IMR-90 (cell line): Measurements from ENCODE around the gene ID2. TPM values are rescaled to one million over a fixed set of nuclear protein-coding genes. Genes with fewer than 3 reads are reported as not detected.

Experiments used
- ATAC-seq: fragments of 200-7000 bp; cut with Tn5 transposase; 2 replicates; pipeline ENCODE4 v1.9.1; 2020; ENCODE audit warnings: low read depth, mild to moderate bottlenecking, moderate library complexity
- BruUV-seq: library from RNA; stranded (reverse); fragments of 400-500 nt; replicated peaks from 2 replicates; lab custom pipeline; 2021; lab: Mats Ljungman, UMichigan
- CTCF ChIA-PET: fragments of 300-600 bp; formaldehyde crosslinking; extraction: SDS; loops from one replicate; lab custom pipeline; 2021; ENCODE audit warnings: antibody characterized with exemption; lab: Yijun Ruan, JAX
- POLR2A ChIA-PET: fragments of 300-600 bp; sonication (Branson Sonifier 250); formaldehyde crosslinking; loops from one replicate; lab custom pipeline; 2022; ENCODE audit warnings: antibody characterized with exemption; ENCODE audit not compliant: unreplicated experiment; lab: Charles Lee
- DNase-seq: peaks from one replicate; pipeline ENCODE4 v3.0.0; 2013
- H2AFZ ChIP-seq: replicated peaks from 2 replicates; pipeline ENCODE3; 2013; ENCODE audit warnings: low read length, mild to moderate bottlenecking; ENCODE audit not compliant: poor library complexity
- H2AK5ac ChIP-seq: 2 replicates; pipeline ENCODE4 v1.6.1; 2013; ENCODE audit warnings: low read depth, low read length, inconsistent platforms
- H2AK9ac ChIP-seq: replicated peaks from 2 replicates; pipeline ENCODE3; 2013; ENCODE audit warnings: mild to moderate bottlenecking, low read depth, low read length, moderate library complexity; ENCODE audit not compliant: poor library complexity
- H2BK120ac ChIP-seq: 2 replicates; pipeline ENCODE4 v1.6.1; 2013; ENCODE audit warnings: low read depth, low read length, inconsistent platforms
- H2BK15ac ChIP-seq: 3 replicates; pipeline ENCODE4 v1.6.1; 2013; ENCODE audit warnings: low read depth, low read length, inconsistent platforms
- H2BK20ac ChIP-seq: 2 replicates; pipeline ENCODE4 v1.6.1; 2013; ENCODE audit warnings: low read depth, mild to moderate bottlenecking, inconsistent platforms, low read length, moderate library complexity
- H2BK5ac ChIP-seq: 2 replicates; pipeline ENCODE4 v1.6.1; 2013; ENCODE audit warnings: mild to moderate bottlenecking, low read depth, low read length, inconsistent platforms; ENCODE audit not compliant: poor library complexity, severe bottlenecking
- H3K14ac ChIP-seq: replicated peaks from 2 replicates; pipeline ENCODE4 v1.6.1; 2013; ENCODE audit warnings: low read depth, low read length, inconsistent platforms
- H3K18ac ChIP-seq: 2 replicates; pipeline ENCODE4 v1.6.1; 2013; ENCODE audit warnings: low read depth, low read length, control low read depth
- H3K23ac ChIP-seq: 2 replicates; pipeline ENCODE4 v1.6.1; 2013; ENCODE audit warnings: low read depth, low read length, inconsistent platforms
- H3K27ac ChIP-seq: 2 replicates; pipeline ENCODE4 v1.5.1; 2013; ENCODE audit warnings: mild to moderate bottlenecking, control low read depth, low read length; ENCODE audit not compliant: insufficient read depth
- H3K27me3 ChIP-seq: 2 replicates; pipeline ENCODE4 v1.6.1; 2013; ENCODE audit warnings: low read length; ENCODE audit not compliant: control insufficient read depth, insufficient read depth
- H3K36me3 ChIP-seq: 2 replicates; pipeline ENCODE4 v1.6.1; 2013; ENCODE audit warnings: low read length, mixed read lengths; ENCODE audit not compliant: control insufficient read depth, insufficient read depth
- H3K4ac ChIP-seq: 2 replicates; pipeline ENCODE4 v1.6.1; 2013; ENCODE audit warnings: low read depth, low read length, inconsistent platforms
- H3K4me1 ChIP-seq: 2 replicates; pipeline ENCODE4 v1.6.1; 2013; ENCODE audit warnings: low read length, mixed read lengths; ENCODE audit not compliant: control insufficient read depth, insufficient read depth
- H3K4me2 ChIP-seq: 2 replicates; pipeline ENCODE4 v1.6.1; 2013; ENCODE audit warnings: low read depth, mild to moderate bottlenecking, control low read depth, low read length, moderate library complexity
- H3K4me3 ChIP-seq: 2 replicates; pipeline ENCODE4 v1.5.1; 2013; ENCODE audit warnings: low read depth, mild to moderate bottlenecking, control low read depth, low read length, moderate library complexity; ENCODE audit not compliant: insufficient read depth
- H3K56ac ChIP-seq: 2 replicates; pipeline ENCODE4 v1.6.1; 2013; ENCODE audit warnings: low read length, inconsistent platforms; ENCODE audit not compliant: insufficient read depth; ENCODE audit errors: extremely low read depth
- H3K79me1 ChIP-seq, 2 experiments: 2 replicates each; pipeline ENCODE4 v1.6.1; 2013; ENCODE audit warnings: low read length in 2 of 2, inconsistent platforms in 1 of 2, low read depth in 1 of 2
- H3K9ac ChIP-seq: 2 replicates; pipeline ENCODE4 v1.6.1; 2013; ENCODE audit warnings: low read depth, low read length, control low read depth
- H3K9me1 ChIP-seq: 2 replicates; pipeline ENCODE4 v1.6.1; 2013; ENCODE audit warnings: low read length, inconsistent platforms; ENCODE audit not compliant: insufficient read depth
- H3K9me3 ChIP-seq: 2 replicates; pipeline ENCODE4 v1.6.1; 2013; ENCODE audit warnings: low read length; ENCODE audit not compliant: control insufficient read depth, insufficient read depth
- H4K20me1 ChIP-seq: 2 replicates; pipeline ENCODE4 v1.6.1; 2013; ENCODE audit warnings: low read length, inconsistent platforms; ENCODE audit not compliant: insufficient read depth
- H4K5ac ChIP-seq: 2 replicates; pipeline ENCODE4 v1.6.1; 2013; ENCODE audit warnings: mild to moderate bottlenecking, low read depth, low read length, control low read depth
- H4K8ac ChIP-seq, 2 experiments: 2 replicates each; pipeline ENCODE4 v1.6.1; 2013; ENCODE audit warnings: low read depth in 2 of 2, low read length in 2 of 2, control low read depth in 1 of 2, inconsistent platforms in 1 of 2
- H4K91ac ChIP-seq: 2 replicates; pipeline ENCODE4 v1.6.1; 2013; ENCODE audit warnings: low read depth, low read length, inconsistent platforms; ENCODE audit not compliant: insufficient read depth
- CEBPB ChIP-seq: IDR thresholded peaks from 2 replicates; pipeline ENCODE4 v1.6.1; 2012; ENCODE audit warnings: low read depth, low read length, improper control_type of control experiment
- ELK1 ChIP-seq: fragments of 150-350 bp; IDR thresholded peaks from 2 replicates; pipeline ENCODE4 v1.6.1; 2016; ENCODE audit warnings: low read depth, mild to moderate bottlenecking, low read length, moderate library complexity, borderline replicate concordance
- NFE2L2 ChIP-seq: fragments of 150-350 bp; IDR thresholded peaks from 2 replicates; pipeline ENCODE4 v1.6.1; 2016; ENCODE audit warnings: low read depth, mild to moderate bottlenecking, low read length
- POLR2A ChIP-seq: IDR thresholded peaks from 2 replicates; pipeline ENCODE4 v1.6.1; 2012; ENCODE audit warnings: mild to moderate bottlenecking, low read depth, low read length
- RAD21 ChIP-seq: IDR thresholded peaks from 2 replicates; pipeline ENCODE4 v1.6.1; 2012; ENCODE audit warnings: low read length, improper control_type of control experiment
- RCOR1 ChIP-seq: IDR thresholded peaks from 2 replicates; pipeline ENCODE4 v1.6.1; 2012; ENCODE audit warnings: mild to moderate bottlenecking, low read length, improper control_type of control experiment; ENCODE audit not compliant: insufficient replicate concordance
- WGBS, 2 experiments: methylation state at CpG; one replicate each; pipeline versions ENCODE4 v1.1.5 to v1.1.7; 2013; ENCODE audit warnings: missing lambda C conversion rate in 2 of 2; ENCODE audit not compliant: insufficient read length in 1 of 2; ENCODE audit errors: extremely low coverage in 2 of 2; 5-methylcytosine and 5-hydroxymethylcytosine counted together
- dilution Hi-C: fragments of 300-500 bp; cut with HindIII; formaldehyde crosslinking; loops from one replicate; pipeline ENCODE4 v1.14.3; 2018; ENCODE audit warnings: low sequenced_read_pairs; ENCODE audit not compliant: unreplicated experiment
- in situ Hi-C: fragments of 300-500 bp; cut with MboI; formaldehyde crosslinking; loops from 3 replicates; pipeline ENCODE4 v1.14.3; 2019; ENCODE audit warnings: low sequenced_read_pairs, inconsistent platforms, mixed read lengths
- intact Hi-C: fragments of 100-400 bp; cut with micrococcal nuclease; formaldehyde crosslinking; loops from 2 replicates; pipeline ENCODE4 v1.10.0; 2022
- polyA plus RNA-seq, 3 experiments: library from polyadenylated mRNA; depleted of rRNA; stranded (reverse); fragments of >200 nt; gene quantifications; 2 replicates each; pipeline ENCODE4 v1.2.3, GENCODE V29; 2012; ENCODE audit warnings: low replicate concordance in 1 of 3
- total RNA-seq: library from RNA; depleted of rRNA; stranded (reverse); fragments of >200 nt; gene quantifications from 2 replicates; pipeline ENCODE4 v1.2.3, GENCODE V29; 2012
- TF ChIP-seq, protein P1 (sequence below): conservative IDR thresholded peaks from 2 replicates; pipeline ENCODE4 v1.5.1; 2012; ENCODE audit warnings: mild to moderate bottlenecking, low read depth, low read length, improper control_type of control experiment

Gene ID2
- total and polyA plus RNA-seq, 2 of the 4 experiments (the other 2 are of a cell fraction): 264 to 389 TPM

DNA sequence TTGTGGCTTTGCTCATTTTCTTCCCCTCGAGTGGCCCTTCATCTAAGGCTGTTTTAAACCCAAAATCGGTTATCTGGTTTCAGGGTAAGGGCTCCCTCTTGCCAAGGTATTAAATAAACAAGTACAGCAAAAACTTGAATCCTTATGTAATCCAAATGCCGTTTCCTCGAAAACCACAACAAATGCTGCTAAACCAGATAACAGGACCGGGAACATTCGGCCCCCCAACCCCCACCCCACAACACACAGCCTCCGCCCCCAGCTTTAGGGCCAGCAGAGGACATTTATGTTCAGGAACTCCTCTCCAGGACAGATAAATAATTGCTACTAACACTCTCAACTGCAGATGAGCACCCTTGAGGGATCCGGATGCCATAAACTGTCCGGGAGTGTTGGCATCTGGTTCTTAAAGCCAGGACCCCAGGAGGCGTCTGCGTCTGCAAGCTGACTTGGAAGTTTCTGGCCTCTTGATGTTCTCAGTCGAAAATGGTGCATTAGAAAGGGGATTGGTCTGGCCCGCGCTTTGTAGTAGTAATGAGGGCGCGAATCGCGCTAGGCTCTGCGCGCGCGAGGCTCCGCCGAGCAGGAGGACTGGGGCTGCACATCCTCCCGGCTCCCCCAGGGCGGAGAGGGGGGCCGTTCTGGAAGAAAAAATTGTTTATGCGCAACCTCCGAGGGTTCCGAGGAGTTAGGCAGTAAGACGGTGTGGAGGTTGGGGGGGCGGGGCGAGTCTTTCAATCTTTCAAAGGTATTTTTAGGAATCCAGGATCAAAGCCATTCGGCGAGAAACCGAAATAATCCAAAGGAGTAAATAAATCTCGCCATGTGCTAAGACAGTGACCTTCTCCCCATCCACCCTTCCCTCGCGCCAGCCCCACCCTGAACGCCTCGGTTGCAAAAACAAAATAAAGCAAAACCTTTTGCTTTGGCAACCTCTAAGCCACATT is 3.9 kb upstream of the ID2 start:
- TF ChIP-seq, protein P1, sequence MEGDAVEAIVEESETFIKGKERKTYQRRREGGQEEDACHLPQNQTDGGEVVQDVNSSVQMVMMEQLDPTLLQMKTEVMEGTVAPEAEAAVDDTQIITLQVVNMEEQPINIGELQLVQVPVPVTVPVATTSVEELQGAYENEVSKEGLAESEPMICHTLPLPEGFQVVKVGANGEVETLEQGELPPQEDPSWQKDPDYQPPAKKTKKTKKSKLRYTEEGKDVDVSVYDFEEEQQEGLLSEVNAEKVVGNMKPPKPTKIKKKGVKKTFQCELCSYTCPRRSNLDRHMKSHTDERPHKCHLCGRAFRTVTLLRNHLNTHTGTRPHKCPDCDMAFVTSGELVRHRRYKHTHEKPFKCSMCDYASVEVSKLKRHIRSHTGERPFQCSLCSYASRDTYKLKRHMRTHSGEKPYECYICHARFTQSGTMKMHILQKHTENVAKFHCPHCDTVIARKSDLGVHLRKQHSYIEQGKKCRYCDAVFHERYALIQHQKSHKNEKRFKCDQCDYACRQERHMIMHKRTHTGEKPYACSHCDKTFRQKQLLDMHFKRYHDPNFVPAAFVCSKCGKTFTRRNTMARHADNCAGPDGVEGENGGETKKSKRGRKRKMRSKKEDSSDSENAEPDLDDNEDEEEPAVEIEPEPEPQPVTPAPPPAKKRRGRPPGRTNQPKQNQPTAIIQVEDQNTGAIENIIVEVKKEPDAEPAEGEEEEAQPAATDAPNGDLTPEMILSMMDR: no peak
- TF ChIP-seq POLR2A (peak; percentile 82), NFE2L2 (no peak), RCOR1 (no peak), ELK1 (no peak), CEBPB (no peak), RAD21 (0 out of 2 replicates have a peak, but pooled peaks have one; percentile 13)
- H4K20me1 ChIP-seq: peaks cover 10% of the 10 kb centered on the region; the same call in 1 of the 2 replicates
- peak overlapping the region; percentile 71 for H2AK9ac ChIP-seq
- no peaks in the 10 kb centered on the region for H3K9me1 ChIP-seq
- H3K56ac ChIP-seq: peak overlapping the region; percentile 73; the same call in 1 of the 2 replicates
- peak overlapping the region; percentile 92 for H2BK120ac ChIP-seq
- DNase-seq (peak; percentile 54), ATAC-seq (no peak)
- H4K8ac ChIP-seq: peak overlapping the region; percentile 70 to 79; a peak in 3 of 4 replicates
- 0% methylated on average over 12 of the region's 41 CpGs; no CpG with 5 or more reads in 1 of the 2 experiments for WGBS, 2 experiments
- H3K18ac ChIP-seq: peak overlapping the region; percentile 12; the same call in 1 of the 2 replicates
- H2BK5ac ChIP-seq: peak overlapping the region; percentile 72
- dilution Hi-C loops: no loop called here
- H3K23ac ChIP-seq: peak overlapping the region; percentile 82
- in situ Hi-C loops: loop anchor here (10.0 to 25.0 kb wide), 4 partner anchors 133 to 1566 kb away; no protein-coding TSS in a partner anchor
- CTCF ChIA-PET: no interaction called here
- peaks cover 1% of the 10 kb centered on the region; the same call in 1 of the 2 replicates for H3K36me3 ChIP-seq
- H3K14ac ChIP-seq: peak overlapping the region; percentile 10; the same call in 1 of the 2 replicates
- no TSS peak for BruUV-seq
- peak overlapping the region; percentile 82 for H4K91ac ChIP-seq
- H2BK20ac ChIP-seq: peak overlapping the region; percentile 73
- peak overlapping the region; percentile 85 for H2AFZ ChIP-seq
- peak overlapping the region; percentile 80 for H3K4me2 ChIP-seq
- peak overlapping the region; percentile 76 for H3K27ac ChIP-seq
- H3K4ac ChIP-seq: peak overlapping the region; percentile 90
- H2BK15ac ChIP-seq: 0 out of 3 replicates have a peak overlapping the region, but pooled peaks have one; percentile 19
- H3K4me1 ChIP-seq: peaks cover 14% of the 10 kb centered on the region
- 0 out of 2 replicates have a peak overlapping the region, but pooled peaks have one; percentile 8 for H4K5ac ChIP-seq
- H3K4me3 ChIP-seq: peak overlapping the region; percentile 11
- POLR2A ChIA-PET: no interaction called here
- peaks cover 4% of the 10 kb centered on the region for H3K9me3 ChIP-seq
- peak overlapping the region; percentile 28 for H2AK5ac ChIP-seq
- H3K79me1 ChIP-seq: peaks cover 0 to 6% of the 10 kb centered on the region in 2 experiments; a peak in 1 of 4 replicates
- no peaks in the 10 kb centered on the region for H3K27me3 ChIP-seq
- intact Hi-C loops: loop anchor here (1.0 to 2.0 kb wide), 4 partner anchors 44 to 259 kb away; no protein-coding TSS in a partner anchor
- H3K9ac ChIP-seq: peak overlapping the region; percentile 43
